Stimulated activated CD8-positive, alpha-beta memory T cell treated with anti-CD3 and anti-CD28 coated beads, Interleukin-15, amount 100 ng/mL, for 1 hour (primary cell): ENCODE measurements around the gene PGK2.

Experiments used
- DNase-seq: peaks from one replicate; pipeline ENCODE4 v3.0.0-alpha.2; 2020; ENCODE audit warnings: low read depth

The PGK2 gene

GRCh38 chr6:49736017-49736508, 51.0 kb downstream of the PGK2 start:
- DNase-seq = no peak
